ENCODE results near the gene SCAP.

- no peak for TF ChIP-seq CTCF (IDR thresholded peaks at IDR 0.05; ENCODE audit: insufficient read depth, low read length, poor library complexity, severe bottlenecking)
- no peak for TF ChIP-seq EZH2phosphoT487 (conservative IDR thresholded peaks at IDR 0.05; ENCODE audit: low read length)
Measured at GRCh38 chr3:47367631-47368030, 108.1 kb downstream of the SCAP start.
